Body of pancreas (tissue), 4 donors: ENCODE measurements around the gene PTPRD. TPM values are rescaled to one million over a fixed set of nuclear protein-coding genes. Genes with fewer than 3 reads are reported as not detected.

Experiments
- ATAC-seq: fragments of 150-250 bp; one replicate; pipeline ENCODE4 v1.9.1; 2016
- DNase-seq, 4 donors: peaks; one replicate each; pipeline ENCODE4 v3.0.0-alpha.2; 2019
- H3K27ac ChIP-seq, 4 donors: fragments of 200-600 bp; sonication (generic); 1 replicate in 3 of 4; 2 replicates in 1 of 4; pipeline versions ENCODE4 v1.5.1 to v1.6.1; 2016 to 2019; ENCODE audit warnings: mild to moderate bottlenecking in 1 of 4, mixed read lengths in 1 of 4, moderate library complexity in 1 of 4
- H3K27me3 ChIP-seq, 2 donors: fragments of 200-600 bp; sonication (generic); one replicate each; pipeline ENCODE4 v1.6.0; 2016; ENCODE audit warnings: mild to moderate bottlenecking in 1 of 2
- H3K36me3 ChIP-seq, 2 donors: fragments of 200-600 bp; sonication (generic); replicated peaks in 1 of 2; 2 replicates each; pipeline ENCODE4 v1.5.1; 2016; ENCODE audit warnings: low read depth in 2 of 2; ENCODE audit not compliant: insufficient read depth in 1 of 2
- H3K4me1 ChIP-seq: fragments of 200-600 bp; sonication (generic); one replicate; pipeline ENCODE4 v1.6.0; 2016
- H3K4me3 ChIP-seq, 2 donors: fragments of 200-600 bp; sonication (generic); 1 replicate in 1 of 2; 2 replicates in 1 of 2; pipeline ENCODE4 v1.5.1; 2016 to 2019
- H3K9me3 ChIP-seq, 3 donors: fragments of 200-600 bp; sonication (generic); 1 replicate in 2 of 3; 2 replicates in 1 of 3; pipeline ENCODE4 v1.5.1; 2016
- POLR2A ChIP-seq, 3 donors: fragments of 450-650 bp; IDR thresholded peaks; one replicate each; pipeline ENCODE4 v1.6.1; 2016; ENCODE audit warnings: antibody characterized with exemption in 3 of 3, mild to moderate bottlenecking in 2 of 3
- WGBS, 2 donors: methylation state at CpG; one replicate each; pipeline ENCODE4 v1.1.5; 2017; 5-methylcytosine and 5-hydroxymethylcytosine counted together
- intact Hi-C: fragments of 100-400 bp; cut with DNase I; formaldehyde crosslinking; loops from one replicate; pipeline ENCODE4 v1.15.1; 2023
- total RNA-seq, 2 donors: library from RNA; depleted of rRNA; stranded (reverse); fragments of >200 nt; gene quantifications; one replicate each; pipeline ENCODE4 v1.1.0, GENCODE V29; 2016
- TF ChIP-seq, protein P1 (sequence below), 7 experiments: fragments of 450-650 bp in 4 of 7; fragments of 200-600 bp in 3 of 7; sonication (generic) in 3 of 7; IDR thresholded peaks; one replicate each; pipeline ENCODE4 v1.5.1; 2016 to 2019; ENCODE audit warnings: antibody characterized with exemption in 7 of 7

The PTPRD gene
- total RNA-seq, 2 donors from 2014 or later, result 4.3 to 4.9 TPM

DNA sequence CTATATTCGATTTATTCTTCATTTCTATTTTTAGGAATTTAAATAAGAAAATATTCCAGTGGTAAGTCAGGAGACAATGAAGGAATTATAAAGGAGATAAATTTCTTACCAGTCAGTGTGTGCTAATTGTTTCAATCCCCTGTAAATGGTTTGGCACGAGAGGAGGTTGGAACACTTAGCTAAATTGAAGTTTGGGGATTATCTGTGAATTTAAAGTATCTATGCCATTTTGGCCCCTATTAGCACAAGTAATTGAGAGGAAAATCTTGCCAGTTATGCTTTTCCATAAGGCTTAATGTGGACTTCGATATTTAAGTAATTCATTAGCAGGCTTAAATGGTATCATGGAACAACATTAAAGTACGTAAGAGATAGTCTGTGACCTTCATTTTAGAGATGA is 860.8 kb downstream of the PTPRD start:
- H3K4me1 ChIP-seq, result peaks cover 8% of the 10 kb centered on the region
- ATAC-seq (no peak), DNase-seq (no peak)
- no peaks in the 10 kb centered on the region for H3K36me3 ChIP-seq
- H3K9me3 ChIP-seq, result no peaks in the 10 kb centered on the region
- H3K27ac ChIP-seq, result no peak overlapping the region
- intact Hi-C loops, result no loop called here
- no peak overlapping the region for H3K4me3 ChIP-seq
- no peaks in the 10 kb centered on the region for H3K27me3 ChIP-seq
- WGBS, 2 donors, result 74 to 83% methylated on average over 4 of the region's 4 CpGs
- no peak for TF ChIP-seq POLR2A (IDR thresholded peaks at IDR 0.05)
- TF ChIP-seq, protein P1, sequence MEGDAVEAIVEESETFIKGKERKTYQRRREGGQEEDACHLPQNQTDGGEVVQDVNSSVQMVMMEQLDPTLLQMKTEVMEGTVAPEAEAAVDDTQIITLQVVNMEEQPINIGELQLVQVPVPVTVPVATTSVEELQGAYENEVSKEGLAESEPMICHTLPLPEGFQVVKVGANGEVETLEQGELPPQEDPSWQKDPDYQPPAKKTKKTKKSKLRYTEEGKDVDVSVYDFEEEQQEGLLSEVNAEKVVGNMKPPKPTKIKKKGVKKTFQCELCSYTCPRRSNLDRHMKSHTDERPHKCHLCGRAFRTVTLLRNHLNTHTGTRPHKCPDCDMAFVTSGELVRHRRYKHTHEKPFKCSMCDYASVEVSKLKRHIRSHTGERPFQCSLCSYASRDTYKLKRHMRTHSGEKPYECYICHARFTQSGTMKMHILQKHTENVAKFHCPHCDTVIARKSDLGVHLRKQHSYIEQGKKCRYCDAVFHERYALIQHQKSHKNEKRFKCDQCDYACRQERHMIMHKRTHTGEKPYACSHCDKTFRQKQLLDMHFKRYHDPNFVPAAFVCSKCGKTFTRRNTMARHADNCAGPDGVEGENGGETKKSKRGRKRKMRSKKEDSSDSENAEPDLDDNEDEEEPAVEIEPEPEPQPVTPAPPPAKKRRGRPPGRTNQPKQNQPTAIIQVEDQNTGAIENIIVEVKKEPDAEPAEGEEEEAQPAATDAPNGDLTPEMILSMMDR (IDR thresholded peaks at IDR 0.05), result no peak

DNA sequence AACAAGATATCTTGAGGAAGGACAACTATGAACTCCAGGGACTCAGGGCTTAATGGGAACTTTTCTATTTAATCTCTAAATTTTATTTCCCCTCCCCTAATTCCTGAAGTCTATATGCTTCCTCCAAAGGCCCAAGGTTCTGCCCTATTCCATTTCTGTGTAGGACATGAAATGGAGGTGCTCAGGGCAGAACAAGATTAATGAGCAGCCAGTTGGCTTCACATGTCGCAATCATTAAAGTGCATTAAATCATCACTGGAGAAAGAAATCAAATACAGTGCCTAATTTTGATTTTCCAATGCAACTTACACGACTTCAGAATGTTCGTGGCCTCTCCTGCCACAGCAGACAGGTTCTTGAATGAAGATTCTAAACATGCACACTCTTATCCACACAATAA is 862.1 kb downstream of the PTPRD start:
- Histone ChIP-seq H3K4me1 (peaks cover 8% of the 10 kb centered on the region), H3K9me3 (no peaks in the 10 kb centered on the region), H3K27me3 (no peaks in the 10 kb centered on the region), H3K4me3 (no peak overlapping the region), H3K36me3 (no peaks in the 10 kb centered on the region), H3K27ac (no peak overlapping the region)
- 48 to 51% methylated on average over 3 of the region's 3 CpGs for WGBS, 2 donors
- ATAC-seq, result no peak
- TF ChIP-seq, protein P1 (IDR thresholded peaks at IDR 0.05), result no peak
- no peak for TF ChIP-seq POLR2A (IDR thresholded peaks at IDR 0.05)
- DNase-seq, result no peak
- intact Hi-C loops, result no loop called here

DNA sequence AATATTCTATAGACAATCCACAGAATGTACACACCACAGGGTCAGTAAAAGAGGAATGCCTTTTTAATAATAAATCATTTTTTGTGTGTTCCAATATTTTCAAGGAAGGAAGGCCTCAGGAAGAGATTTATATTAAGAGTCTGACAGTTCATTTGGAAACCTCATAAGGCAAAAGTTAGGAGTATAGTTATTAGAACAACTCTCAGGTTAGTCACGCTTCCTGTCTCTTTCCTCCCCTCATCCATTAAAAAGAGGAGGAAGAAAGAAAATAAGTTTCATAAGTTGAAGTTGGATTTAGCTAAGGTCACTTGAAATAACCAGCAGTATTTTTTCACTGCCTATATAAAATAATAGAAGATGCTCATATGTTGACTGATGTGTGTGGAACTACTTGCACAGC is 863.2 kb downstream of the PTPRD start:
- no peaks in the 10 kb centered on the region for H3K9me3 ChIP-seq
- H3K27me3 ChIP-seq, result no peaks in the 10 kb centered on the region
- peaks cover 8% of the 10 kb centered on the region for H3K4me1 ChIP-seq
- DNase-seq (no peak), ATAC-seq (no peak)
- 58 to 83% methylated on average over 1 of the region's 1 CpG for WGBS, 2 donors
- intact Hi-C loops, result no loop called here
- no peak overlapping the region for H3K4me3 ChIP-seq
- no peak for TF ChIP-seq POLR2A (IDR thresholded peaks at IDR 0.05)
- TF ChIP-seq, protein P1 (IDR thresholded peaks at IDR 0.05), result no peak
- no peaks in the 10 kb centered on the region for H3K36me3 ChIP-seq
- no peak overlapping the region for H3K27ac ChIP-seq

DNA sequence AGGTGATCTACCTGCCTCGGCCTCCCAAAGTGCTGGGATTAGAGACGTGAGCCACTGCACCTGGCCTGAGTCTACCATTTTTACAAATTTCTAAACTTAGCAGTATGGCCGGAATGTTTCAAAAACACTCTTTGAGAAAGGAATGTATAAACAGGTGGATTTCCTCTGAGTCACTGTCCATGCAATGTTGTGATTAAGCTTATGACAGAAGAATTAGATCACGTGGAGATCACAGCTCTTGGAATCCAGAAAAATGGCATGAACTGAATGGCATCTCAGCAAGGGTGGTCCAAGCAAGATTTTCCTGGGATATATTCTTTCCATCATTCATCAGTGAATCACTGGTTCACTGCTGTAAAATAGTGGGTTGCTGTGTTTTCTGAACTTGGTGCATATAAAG is 865.0 kb downstream of the PTPRD start:
- H3K9me3 ChIP-seq, result no peaks in the 10 kb centered on the region
- H3K36me3 ChIP-seq, result no peaks in the 10 kb centered on the region
- intact Hi-C loops, result no loop called here
- H3K4me3 ChIP-seq, result no peak overlapping the region
- 60 to 78% methylated on average over 4 of the region's 4 CpGs for WGBS, 2 donors
- no peaks in the 10 kb centered on the region for H3K27me3 ChIP-seq
- H3K27ac ChIP-seq, result no peak overlapping the region
- H3K4me1 ChIP-seq, result peaks cover 3% of the 10 kb centered on the region
- ATAC-seq, result no peak
- no peak for DNase-seq
- TF ChIP-seq POLR2A (IDR thresholded peaks at IDR 0.05), result no peak
- TF ChIP-seq, protein P1 (IDR thresholded peaks at IDR 0.05), result no peak

DNA sequence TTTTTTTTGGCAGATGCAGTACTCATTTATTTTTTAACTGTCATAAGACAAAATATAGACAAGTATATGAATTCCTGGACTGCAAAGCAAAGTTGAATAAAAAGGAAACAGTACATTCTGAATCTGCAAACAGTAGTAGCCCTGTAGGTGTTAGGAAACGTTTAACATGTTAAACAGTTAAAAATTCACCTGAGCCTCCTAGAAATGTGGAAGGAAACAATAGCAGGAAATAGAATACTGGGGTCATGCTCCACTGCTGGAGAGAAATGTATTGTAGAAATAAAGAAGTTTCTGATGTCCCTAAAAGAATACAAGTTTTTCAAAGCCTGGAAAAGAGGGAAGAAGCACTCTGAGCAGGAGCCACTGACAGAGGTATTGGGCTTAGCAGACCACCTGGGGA is 866.0 kb downstream of the PTPRD start:
- no peak for DNase-seq
- no peak overlapping the region for H3K27ac ChIP-seq
- intact Hi-C loops, result no loop called here

More for the DNA sequence above, 866.0 kb downstream of the PTPRD start:
- Histone ChIP-seq H3K36me3 (no peaks in the 10 kb centered on the region), H3K27me3 (no peaks in the 10 kb centered on the region), H3K4me1 (no peaks in the 10 kb centered on the region), H3K4me3 (no peak overlapping the region), H3K9me3 (no peaks in the 10 kb centered on the region)
- ATAC-seq, result no peak
- no peak for TF ChIP-seq POLR2A (IDR thresholded peaks at IDR 0.05)
- TF ChIP-seq, protein P1 (IDR thresholded peaks at IDR 0.05), result no peak
- WGBS, 2 donors, result 8 to 9% methylated on average over 1 of the region's 1 CpG
